Measurements from ENCODE around the gene LMBR1L. TPM values are rescaled to one million over a fixed set of nuclear protein-coding genes. Genes with fewer than 3 reads are reported as not detected.

The LMBR1L gene
- total and polyA plus RNA-seq, 2 of the 13 experiments (the other 11 are each of a cell fraction or from before 2014, with no cell fraction given), result 12.2 to 65.9 TPM

DNA sequence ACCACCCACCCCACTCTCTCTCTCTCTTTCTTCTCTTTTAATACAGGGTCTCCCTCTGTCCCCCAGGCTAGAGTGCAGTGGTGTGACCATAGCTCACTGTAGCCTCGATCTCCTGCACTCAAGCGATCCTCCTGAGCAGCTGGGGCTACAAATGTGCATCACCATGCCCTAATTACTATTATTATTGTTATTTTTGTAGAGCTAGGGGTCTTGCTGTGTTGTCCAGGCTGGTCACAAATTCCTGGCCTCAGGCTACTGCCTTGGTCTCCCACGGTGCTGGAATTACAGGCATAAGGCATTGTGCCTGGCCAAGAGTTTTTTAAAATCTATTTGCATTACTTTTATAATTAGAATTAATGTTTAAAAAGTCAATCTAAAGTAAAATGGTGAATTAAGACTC lies 43.6 kb upstream of the LMBR1L start:
- Histone ChIP-seq H3K4me2 (ENCODE audit: low read depth, low read length) (no peak overlapping the region), H3K4me3 (replicated peaks in 1 of 3; ENCODE audit: insufficient read depth in 1 of 3, low read depth in 2 of 3, low read length in 3 of 3) (no peak overlapping the region), H3K9ac (ENCODE audit: insufficient read depth, low read depth, low read length) (no peak overlapping the region), H4K20me1 (ENCODE audit: insufficient read depth, low read length) (no peaks in the 10 kb centered on the region), H3K4me1 (ENCODE audit: insufficient read depth, low read length) (peaks cover 4% of the 10 kb centered on the region; the same call in 1 of the 2 replicates), H3K79me2 (ENCODE audit: insufficient read depth, low read length) (no peaks in the 10 kb centered on the region), H3K27me3 (ENCODE audit: control insufficient read depth in 1 of 2, insufficient read depth in 2 of 2, low read length in 2 of 2) (no peaks in the 10 kb centered on the region), H3K27ac (ENCODE audit: extremely low read length, insufficient read depth, low read length) (no peak overlapping the region), H3K36me3 (replicated peaks in 1 of 2; ENCODE audit: control insufficient read depth in 1 of 2, insufficient read depth in 2 of 2, low read length in 2 of 2) (no peaks in the 10 kb centered on the region), H2AFZ (ENCODE audit: low read length) (no peak overlapping the region), H3K9me3 (ENCODE audit: low read length) (no peaks in the 10 kb centered on the region)
- ChIA-PET CTCF (ENCODE audit: low intra/inter-chr PET ratio, low total read pairs) (no interaction called here), POLR2A (no interaction called here)
- 36% methylated on average over 3 of the region's 3 CpGs for WGBS (ENCODE audit: low lambda C conversion rate)
- in situ Hi-C loops (cut with HindIII; ENCODE audit: extremely low pct_ligation_motif_present, low pct_unique_long_range_greater_than_20kb), result no loop called here
- intact Hi-C loops (cut with micrococcal nuclease; ENCODE audit: unreplicated experiment), result no loop called here
- FAIRE-seq, result no peak
- DNase-seq (ENCODE audit: low spot score), result no peak
- TF ChIP-seq IKZF1 (IDR thresholded peaks at IDR 0.05) (no peak), CHD4 (IDR thresholded peaks at IDR 0.05; ENCODE audit: borderline replicate concordance, low read length) (no peak), ZNF143 (CRISPR knock-in tag; IDR thresholded peaks at IDR 0.05) (no peak), PHF20 (CRISPR knock-in tag; IDR thresholded peaks at IDR 0.05) (no peak)
- TF ChIP-seq, protein P1, sequence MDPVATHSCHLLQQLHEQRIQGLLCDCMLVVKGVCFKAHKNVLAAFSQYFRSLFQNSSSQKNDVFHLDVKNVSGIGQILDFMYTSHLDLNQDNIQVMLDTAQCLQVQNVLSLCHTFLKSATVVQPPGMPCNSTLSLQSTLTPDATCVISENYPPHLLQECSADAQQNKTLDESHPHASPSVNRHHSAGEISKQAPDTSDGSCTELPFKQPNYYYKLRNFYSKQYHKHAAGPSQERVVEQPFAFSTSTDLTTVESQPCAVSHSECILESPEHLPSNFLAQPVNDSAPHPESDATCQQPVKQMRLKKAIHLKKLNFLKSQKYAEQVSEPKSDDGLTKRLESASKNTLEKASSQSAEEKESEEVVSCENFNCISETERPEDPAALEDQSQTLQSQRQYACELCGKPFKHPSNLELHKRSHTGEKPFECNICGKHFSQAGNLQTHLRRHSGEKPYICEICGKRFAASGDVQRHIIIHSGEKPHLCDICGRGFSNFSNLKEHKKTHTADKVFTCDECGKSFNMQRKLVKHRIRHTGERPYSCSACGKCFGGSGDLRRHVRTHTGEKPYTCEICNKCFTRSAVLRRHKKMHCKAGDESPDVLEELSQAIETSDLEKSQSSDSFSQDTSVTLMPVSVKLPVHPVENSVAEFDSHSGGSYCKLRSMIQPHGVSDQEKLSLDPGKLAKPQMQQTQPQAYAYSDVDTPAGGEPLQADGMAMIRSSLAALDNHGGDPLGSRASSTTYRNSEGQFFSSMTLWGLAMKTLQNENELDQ (CRISPR knock-in tag; IDR thresholded peaks at IDR 0.05; ENCODE audit: borderline replicate concordance), result no peak
- TF ChIP-seq, protein P2, sequence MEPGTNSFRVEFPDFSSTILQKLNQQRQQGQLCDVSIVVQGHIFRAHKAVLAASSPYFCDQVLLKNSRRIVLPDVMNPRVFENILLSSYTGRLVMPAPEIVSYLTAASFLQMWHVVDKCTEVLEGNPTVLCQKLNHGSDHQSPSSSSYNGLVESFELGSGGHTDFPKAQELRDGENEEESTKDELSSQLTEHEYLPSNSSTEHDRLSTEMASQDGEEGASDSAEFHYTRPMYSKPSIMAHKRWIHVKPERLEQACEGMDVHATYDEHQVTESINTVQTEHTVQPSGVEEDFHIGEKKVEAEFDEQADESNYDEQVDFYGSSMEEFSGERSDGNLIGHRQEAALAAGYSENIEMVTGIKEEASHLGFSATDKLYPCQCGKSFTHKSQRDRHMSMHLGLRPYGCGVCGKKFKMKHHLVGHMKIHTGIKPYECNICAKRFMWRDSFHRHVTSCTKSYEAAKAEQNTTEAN (CRISPR knock-in tag; conservative IDR thresholded peaks at IDR 0.05), result no peak
- BruUV-seq (replicated peaks), result no TSS peak
- ATAC-seq, result no peak
